A673 (cell line): ENCODE results near the gene AP4E1.

Experiments
- EZH2 ChIP-seq: fragments of 200-600 bp; sonication (generic); IDR thresholded peaks from 2 replicates; pipeline ENCODE4 v1.6.1; 2017; ENCODE audit warnings: borderline replicate concordance, low read depth, mild to moderate bottlenecking, mixed read lengths, antibody characterized with exemption, low read length; ENCODE audit not compliant: poor library complexity, severe bottlenecking
- TF ChIP-seq, protein P1 (sequence below): fragments of 300-800, 200-600 bp; sonication (generic); conservative IDR thresholded peaks from 2 replicates; pipeline ENCODE4 v1.5.1; 2017; ENCODE audit warnings: low read depth, mild to moderate bottlenecking, antibody characterized with exemption, low read length, moderate library complexity, mixed read lengths

DNA sequence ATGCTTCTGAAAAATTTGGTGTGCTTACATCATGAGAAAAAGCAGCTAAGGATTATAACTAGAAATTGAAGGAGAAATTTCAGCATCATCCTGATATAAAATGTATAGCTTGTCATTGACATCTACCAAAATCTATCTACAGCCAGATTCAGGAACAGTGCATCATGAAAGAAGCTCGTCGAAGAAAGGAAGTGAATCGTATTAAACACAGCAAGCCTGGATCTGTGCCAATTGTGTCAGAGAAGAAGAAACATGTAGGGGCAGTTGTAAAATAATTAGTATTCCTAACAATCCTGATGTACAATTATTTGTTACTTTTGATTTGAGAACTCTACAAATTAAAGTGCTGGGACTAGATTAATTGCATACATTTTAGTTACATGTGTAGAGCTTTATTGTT lies 37.2 kb downstream of the AP4E1 start:
- no peak for TF ChIP-seq EZH2
- TF ChIP-seq, protein P1, sequence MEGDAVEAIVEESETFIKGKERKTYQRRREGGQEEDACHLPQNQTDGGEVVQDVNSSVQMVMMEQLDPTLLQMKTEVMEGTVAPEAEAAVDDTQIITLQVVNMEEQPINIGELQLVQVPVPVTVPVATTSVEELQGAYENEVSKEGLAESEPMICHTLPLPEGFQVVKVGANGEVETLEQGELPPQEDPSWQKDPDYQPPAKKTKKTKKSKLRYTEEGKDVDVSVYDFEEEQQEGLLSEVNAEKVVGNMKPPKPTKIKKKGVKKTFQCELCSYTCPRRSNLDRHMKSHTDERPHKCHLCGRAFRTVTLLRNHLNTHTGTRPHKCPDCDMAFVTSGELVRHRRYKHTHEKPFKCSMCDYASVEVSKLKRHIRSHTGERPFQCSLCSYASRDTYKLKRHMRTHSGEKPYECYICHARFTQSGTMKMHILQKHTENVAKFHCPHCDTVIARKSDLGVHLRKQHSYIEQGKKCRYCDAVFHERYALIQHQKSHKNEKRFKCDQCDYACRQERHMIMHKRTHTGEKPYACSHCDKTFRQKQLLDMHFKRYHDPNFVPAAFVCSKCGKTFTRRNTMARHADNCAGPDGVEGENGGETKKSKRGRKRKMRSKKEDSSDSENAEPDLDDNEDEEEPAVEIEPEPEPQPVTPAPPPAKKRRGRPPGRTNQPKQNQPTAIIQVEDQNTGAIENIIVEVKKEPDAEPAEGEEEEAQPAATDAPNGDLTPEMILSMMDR = no peak
